ENCODE measurements around the gene STAT2. TPM values are rescaled to one million over a fixed set of nuclear protein-coding genes. Genes with fewer than 3 reads are reported as not detected.

The STAT2 gene
- total and polyA plus RNA-seq, 7 experiments from 2014 or later = 64.1 to 291 (median 179) TPM

DNA sequence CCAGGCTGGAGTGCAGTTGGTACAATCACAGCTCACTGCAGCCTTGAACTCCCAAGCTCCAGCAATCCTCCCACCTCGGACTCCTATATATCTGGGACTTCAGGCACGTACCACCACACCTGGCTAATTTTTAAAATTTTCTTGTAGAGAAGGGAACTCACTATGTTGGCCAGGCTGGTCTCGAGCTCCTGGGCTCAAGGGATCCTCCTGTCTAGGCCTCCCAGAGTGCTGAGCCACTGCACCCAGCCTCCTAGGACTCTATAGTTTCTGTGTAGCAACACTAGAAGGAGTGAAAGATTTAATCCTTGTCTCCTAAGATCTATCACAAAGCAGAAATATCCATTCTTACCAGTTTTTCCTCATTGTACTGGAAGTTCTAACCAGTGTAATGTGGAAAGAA, 7.0 kb upstream of the STAT2 start:
- H3K9me3 ChIP-seq (ENCODE audit: control insufficient read depth in 2 of 3, low read length in 3 of 3) = no peaks in the 10 kb centered on the region
- no peak overlapping the region for H3K4me3 Mint-ChIP-seq
- peaks cover 0 to 17% (median 0%) of the 10 kb centered on the region in 5 donors for H3K27me3 Mint-ChIP-seq
- no peak overlapping the region for H3K27ac Mint-ChIP-seq
- H3K27me3 ChIP-seq (ENCODE audit: control insufficient read depth in 2 of 2, insufficient read depth in 2 of 2, low read length in 2 of 2) = no peaks in the 10 kb centered on the region
- no peaks in the 10 kb centered on the region for H3K36me3 ChIP-seq (ENCODE audit: control insufficient read depth in 2 of 3, insufficient read depth in 3 of 3, low read length in 3 of 3)
- intact Hi-C loops (cut with micrococcal nuclease) = no loop called here
- peaks cover 0 to 2% (median 0%) of the 10 kb centered on the region in 11 donors for H3K9me3 Mint-ChIP-seq
- DNase-seq (no peak), ATAC-seq (no peak)
- H3K36me3 Mint-ChIP-seq = no peaks in the 10 kb centered on the region
- POLR2A ChIA-PET = interaction anchor here (0.6 kb wide), 2 partner anchors 257 to 677 kb away, joined by 4 to 5 read pairs; no protein-coding TSS in a partner anchor
- H3K4me1 Mint-ChIP-seq = peaks cover 0 to 4% (median 0%) of the 10 kb centered on the region in 7 donors
- H3K4me3 ChIP-seq (ENCODE audit: low read length) = no peak overlapping the region
- CTCF ChIA-PET = no interaction called here
- H3K27ac ChIP-seq (ENCODE audit: low read depth, low read length) = no peak overlapping the region
- H3K4me1 ChIP-seq (ENCODE audit: control insufficient read depth in 2 of 2, insufficient read depth in 2 of 2, low read length in 2 of 2) = no peaks in the 10 kb centered on the region

DNA sequence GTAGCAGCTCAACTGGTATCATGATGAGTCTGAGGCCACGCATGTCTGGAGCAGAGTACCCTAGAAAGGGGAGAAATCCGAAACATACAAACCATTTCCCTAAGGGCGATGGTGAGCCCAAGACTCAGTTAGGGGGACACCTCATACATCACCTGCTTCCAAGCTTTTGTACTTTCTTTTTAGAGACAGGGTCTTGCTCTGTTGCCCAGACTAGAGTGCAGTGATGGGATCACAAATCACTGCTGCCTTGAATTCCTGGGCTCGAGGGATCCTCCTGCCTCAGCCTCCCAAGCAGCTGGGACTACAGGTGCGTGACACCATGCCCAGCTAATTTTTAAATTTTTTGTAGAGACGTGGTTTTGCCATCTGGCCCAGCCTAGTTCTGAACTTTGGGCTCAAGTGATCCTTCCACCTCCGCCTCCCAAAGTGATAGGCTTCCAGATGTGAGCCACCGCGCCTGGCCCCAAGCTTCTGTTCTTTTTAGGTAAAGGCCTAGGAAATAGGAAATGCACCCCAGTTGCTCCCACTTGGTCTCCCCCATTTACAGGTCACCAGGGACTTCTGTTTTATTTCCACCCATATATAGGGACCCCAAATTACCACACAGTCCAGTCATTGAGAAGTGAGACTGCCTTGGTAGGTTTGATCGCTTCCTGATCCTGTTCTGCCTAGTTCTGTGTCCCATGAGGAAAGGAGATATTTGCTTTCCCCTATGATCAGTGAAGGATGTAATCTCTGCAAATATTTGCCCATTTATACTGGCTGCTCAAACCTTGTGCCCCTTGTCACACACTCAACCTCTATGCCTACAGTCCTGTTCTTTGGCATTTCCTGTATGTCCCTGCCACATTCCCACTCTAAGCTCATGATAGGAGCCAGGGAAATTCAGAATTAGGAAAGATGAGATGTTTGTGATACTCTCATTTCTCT, 2.5 kb upstream of the STAT2 start, which contains the start of gene APOF:
Gene APOF, minus strand, starts transcription at position 728 of the 930 bp plus-strand sequence. Its CDS starts 112 bp downstream, at position 616.
- H3K27ac ChIP-seq (ENCODE audit: low read depth, low read length) = no peak within 1 kb of the TSS
- DNase-seq (no peak), ATAC-seq (no peak)
- H3K27ac Mint-ChIP-seq = peak within 1 kb of the TSS; percentile 51 to 98 (median 95)
- intact Hi-C loops (cut with micrococcal nuclease) = no loop called here
- peak within 1 kb of the TSS in 9 of 10 donors; percentile 83 to 99 (median 96) for H3K4me3 Mint-ChIP-seq
- POLR2A ChIA-PET = interaction anchor here (7.8 kb wide), 1 partner anchor 27 kb away, joined by 156 read pairs; the partner anchor contains the start of genes IL23A and PAN2
- CTCF ChIA-PET = interaction anchor here (0.8 kb wide), 1 partner anchor 101 kb away, joined by 3 read pairs; no protein-coding TSS in a partner anchor
- H3K9me3 ChIP-seq (ENCODE audit: control insufficient read depth in 2 of 3, low read length in 3 of 3) = no peaks in the 10 kb centered on the region
- H3K4me1 Mint-ChIP-seq = peaks cover 14 to 35% (median 25%) of the 10 kb centered on the region in 7 donors
- H3K36me3 Mint-ChIP-seq = peaks cover 0 to 10% (median 0%) of the 10 kb centered on the region in 5 donors
- no peaks in the 10 kb centered on the region for H3K27me3 ChIP-seq (ENCODE audit: control insufficient read depth in 2 of 2, insufficient read depth in 2 of 2, low read length in 2 of 2)
- no peak within 1 kb of the TSS for H3K4me3 ChIP-seq (ENCODE audit: low read length)
- peaks cover 16 to 17% of the 10 kb centered on the region in 2 donors for H3K4me1 ChIP-seq (ENCODE audit: control insufficient read depth in 2 of 2, insufficient read depth in 2 of 2, low read length in 2 of 2)
- H3K36me3 ChIP-seq (ENCODE audit: control insufficient read depth in 2 of 3, insufficient read depth in 3 of 3, low read length in 3 of 3) = no peaks in the 10 kb centered on the region
- H3K27me3 Mint-ChIP-seq = peaks cover 0 to 4% (median 0%) of the 10 kb centered on the region in 5 donors
- no peaks in the 10 kb centered on the region for H3K9me3 Mint-ChIP-seq

DNA sequence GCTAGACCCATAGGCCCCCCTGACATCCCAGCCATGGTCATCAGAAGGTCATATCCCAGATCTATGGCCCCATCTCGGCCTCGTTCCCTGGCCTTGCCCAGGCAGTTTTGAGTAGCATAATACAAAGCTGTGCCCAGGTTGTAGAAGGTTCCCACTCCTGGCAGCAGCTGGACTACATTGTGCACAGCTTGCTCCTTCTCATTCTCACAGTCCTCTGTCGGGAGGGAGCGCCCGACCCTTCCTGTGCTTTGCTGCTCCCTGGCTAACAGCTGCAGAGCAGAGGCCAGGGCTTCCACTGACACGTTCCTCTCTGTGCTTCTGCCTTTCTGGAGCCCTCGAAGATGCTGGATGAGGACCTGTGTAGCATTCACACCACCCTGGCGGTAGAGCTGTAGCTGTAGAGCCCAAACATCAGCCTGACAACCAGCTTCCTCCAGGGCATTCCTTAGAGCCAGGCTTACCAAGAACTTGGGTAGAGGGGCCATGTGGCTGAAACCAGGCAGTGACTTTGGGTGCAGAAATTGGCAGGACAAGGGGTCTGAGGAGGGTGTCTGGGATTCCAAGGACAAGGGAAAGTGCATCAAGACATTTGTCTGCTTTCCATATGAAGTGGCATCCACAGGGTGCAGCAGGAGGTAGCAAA, 1.7 kb upstream of the STAT2 start:
- intact Hi-C loops (cut with micrococcal nuclease) = loop anchor here (2.0 kb wide), 8 partner anchors 87 to 389 kb away; partner anchors contain the start of genes ANKRD52 (in 1 of the 2), ESYT1 (in 1 of the 2), MYL6 (in 1 of the 2) and NABP2 (in 1 of the 2)
- CTCF ChIA-PET = interaction anchor here (0.8 to 1.6 kb wide), 2 partner anchors 8 to 102 kb away, joined by 3 to 4 read pairs; no protein-coding TSS in a partner anchor
- no peaks in the 10 kb centered on the region for H3K27me3 Mint-ChIP-seq

DNA sequence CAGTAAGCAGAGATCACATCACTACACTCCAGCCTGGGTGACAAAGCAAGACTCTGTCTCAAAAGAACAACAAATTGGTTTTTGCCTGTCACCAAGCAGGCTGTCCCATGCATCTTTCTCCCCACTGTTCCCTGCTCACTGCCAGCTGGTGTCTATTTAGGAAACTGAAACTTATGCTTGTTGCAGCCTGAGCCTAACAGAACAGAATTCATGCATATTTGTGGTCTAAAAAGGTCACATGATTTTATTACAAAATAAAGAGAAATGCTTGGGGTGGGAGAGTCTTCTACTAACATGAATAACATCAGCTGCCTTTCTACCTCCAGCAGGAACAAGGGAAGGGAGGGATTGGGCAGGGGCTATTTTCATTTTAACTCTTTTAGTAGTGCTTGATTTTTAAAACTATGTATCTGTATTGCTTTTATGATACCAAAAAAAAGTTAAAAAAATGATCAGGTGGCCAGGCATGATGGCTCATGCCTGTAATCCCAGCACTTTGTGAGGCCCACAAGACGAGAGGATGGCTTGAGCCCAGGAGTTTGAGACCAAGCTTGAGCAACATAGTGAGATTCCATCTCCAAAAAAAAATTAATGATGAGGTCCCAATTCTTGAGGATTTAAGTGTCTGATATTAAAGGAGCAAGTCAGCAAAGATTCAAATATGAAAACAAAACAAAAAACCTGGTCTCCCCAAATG, 923 bp downstream of the STAT2 start:
- ChIA-PET CTCF (interaction anchor here (0.7 to 2.3 kb wide), 10 partner anchors 8 to 105 kb away, joined by 4 to 17 read pairs (median 5); partner anchors contain the start of genes CNPY2 and IL23A), POLR2A (interaction anchor here (0.7 to 7.8 kb wide), 19 partner anchors 10 to 404 kb away, joined by 3 to 156 read pairs (median 7); partner anchors contain the start of genes CNPY2, COQ10A, IL23A and PA2G4)
- Mint-ChIP-seq H3K4me1 (peaks cover 14 to 40% (median 27%) of the 10 kb centered on the region in 7 donors), H3K9me3 (no peaks in the 10 kb centered on the region), H3K27ac (peak overlapping the region; percentile 90 to 98 (median 96)), H3K4me3 (peak overlapping the region; percentile 83 to 99 (median 96)), H3K36me3 (peaks cover 0 to 21% (median 7%) of the 10 kb centered on the region in 5 donors), H3K27me3 (no peaks in the 10 kb centered on the region)
- peak overlapping the region; percentile 89 for H3K4me3 ChIP-seq (ENCODE audit: low read length)
- H3K27ac ChIP-seq (ENCODE audit: low read depth, low read length) = peak overlapping the region; percentile 79
- peaks cover 14 to 24% (median 16%) of the 10 kb centered on the region in 3 experiments for H3K36me3 ChIP-seq (ENCODE audit: control insufficient read depth in 2 of 3, insufficient read depth in 3 of 3, low read length in 3 of 3)
- intact Hi-C loops (cut with micrococcal nuclease) = no loop called here
- ATAC-seq (no peak), DNase-seq (no peak)
- no peaks in the 10 kb centered on the region for H3K9me3 ChIP-seq (ENCODE audit: control insufficient read depth in 2 of 3, low read length in 3 of 3)
- no peaks in the 10 kb centered on the region for H3K27me3 ChIP-seq (ENCODE audit: control insufficient read depth in 2 of 2, insufficient read depth in 2 of 2, low read length in 2 of 2)
- peaks cover 16 to 17% of the 10 kb centered on the region in 2 donors for H3K4me1 ChIP-seq (ENCODE audit: control insufficient read depth in 2 of 2, insufficient read depth in 2 of 2, low read length in 2 of 2)

More for the DNA sequence above, 1.7 kb upstream of the STAT2 start:
- Mint-ChIP-seq H3K4me3 (peak overlapping the region; percentile 83 to 99 (median 96)), H3K9me3 (no peaks in the 10 kb centered on the region), H3K36me3 (peaks cover 0 to 12% (median 0%) of the 10 kb centered on the region in 5 donors), H3K27ac (peak overlapping the region; percentile 40 to 98 (median 95)), H3K4me1 (peaks cover 14 to 35% (median 25%) of the 10 kb centered on the region in 7 donors)
- no peak overlapping the region for H3K4me3 ChIP-seq (ENCODE audit: low read length)
- no peaks in the 10 kb centered on the region for H3K36me3 ChIP-seq (ENCODE audit: control insufficient read depth in 2 of 3, insufficient read depth in 3 of 3, low read length in 3 of 3)
- ATAC-seq (no peak), DNase-seq (no peak)
- POLR2A ChIA-PET = interaction anchor here (0.5 to 7.8 kb wide), 7 partner anchors 8 to 243 kb away, joined by 3 to 156 read pairs (median 11); partner anchors contain the start of genes CNPY2, IL23A, PAN2 and RNF41
- no peaks in the 10 kb centered on the region for H3K27me3 ChIP-seq (ENCODE audit: control insufficient read depth in 2 of 2, insufficient read depth in 2 of 2, low read length in 2 of 2)
- no peak overlapping the region for H3K27ac ChIP-seq (ENCODE audit: low read depth, low read length)
- H3K4me1 ChIP-seq (ENCODE audit: control insufficient read depth in 2 of 2, insufficient read depth in 2 of 2, low read length in 2 of 2) = peaks cover 16 to 17% of the 10 kb centered on the region in 2 donors
- no peaks in the 10 kb centered on the region for H3K9me3 ChIP-seq (ENCODE audit: control insufficient read depth in 2 of 3, low read length in 3 of 3)

DNA sequence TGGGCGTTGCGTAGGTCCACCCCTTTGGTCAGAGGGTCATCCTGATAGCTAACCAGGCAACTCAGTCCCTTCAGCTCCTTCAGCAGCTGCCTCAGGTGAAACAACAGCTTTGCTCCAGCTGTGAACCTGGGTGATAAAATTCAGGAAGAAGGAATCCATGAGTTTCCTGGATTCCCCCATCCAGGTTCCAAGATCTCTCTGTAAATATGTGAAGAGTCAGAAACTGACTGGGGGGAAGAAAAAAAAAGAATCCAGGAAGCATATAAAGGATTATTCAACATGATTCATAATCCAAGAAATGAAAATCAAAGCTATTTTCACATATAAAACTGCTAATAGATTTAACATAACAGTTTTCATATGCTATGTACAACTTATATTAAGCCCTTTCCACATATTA, 8.6 kb downstream of the STAT2 start:
- Histone ChIP-seq H3K27me3 (ENCODE audit: control insufficient read depth in 2 of 2, insufficient read depth in 2 of 2, low read length in 2 of 2) (no peaks in the 10 kb centered on the region), H3K4me3 (ENCODE audit: low read length) (no peak overlapping the region), H3K27ac (ENCODE audit: low read depth, low read length) (no peak overlapping the region), H3K4me1 (ENCODE audit: control insufficient read depth in 2 of 2, insufficient read depth in 2 of 2, low read length in 2 of 2) (no peaks in the 10 kb centered on the region), H3K36me3 (ENCODE audit: control insufficient read depth in 2 of 3, insufficient read depth in 3 of 3, low read length in 3 of 3) (peaks cover 34 to 92% (median 43%) of the 10 kb centered on the region in 3 experiments), H3K9me3 (ENCODE audit: control insufficient read depth in 2 of 3, low read length in 3 of 3) (no peaks in the 10 kb centered on the region)
- CTCF ChIA-PET = interaction anchor here (1.3 to 2.0 kb wide), 2 partner anchors 8 to 14 kb away, joined by 4 to 6 read pairs; partner anchors contain the start of gene STAT2
- POLR2A ChIA-PET = interaction anchor here (0.6 to 3.6 kb wide), 4 partner anchors 9 to 402 kb away, joined by 3 to 18 read pairs (median 5); partner anchors contain the start of genes IL23A, PAN2 and STAT2
- no peaks in the 10 kb centered on the region for H3K9me3 Mint-ChIP-seq
- H3K36me3 Mint-ChIP-seq = peaks cover 13 to 49% (median 25%) of the 10 kb centered on the region in 5 donors
- DNase-seq (no peak), ATAC-seq (no peak)
- H3K27me3 Mint-ChIP-seq = no peaks in the 10 kb centered on the region
- H3K27ac Mint-ChIP-seq = peak overlapping the region in 1 of 9 donors; percentile 11
- peaks cover 0 to 10% (median 4%) of the 10 kb centered on the region in 7 donors for H3K4me1 Mint-ChIP-seq
- intact Hi-C loops (cut with micrococcal nuclease) = no loop called here
- no peak overlapping the region for H3K4me3 Mint-ChIP-seq

All from naive thymus-derived CD4-positive, alpha-beta T cell (primary cell).